ENCODE data around the gene TRAF4.

The TRAF4 gene

GRCh38 chr17:28743243-28744103, at the start of gene TRAF4:
Gene TRAF4, plus strand, starts transcription at chr17:28744011. Its CDS starts 102 bp downstream, at chr17:28744113.
- DNase-seq: peak; percentile 71

GRCh38 chr17:28698253-28698941, 45.4 kb upstream of the TRAF4 start:
- peak; percentile 2 for DNase-seq

GRCh38 chr17:28700278-28700677, 43.5 kb upstream of the TRAF4 start:
- no peak for DNase-seq

GRCh38 chr17:28700830-28701492, 42.9 kb upstream of the TRAF4 start:
- DNase-seq: no peak

- DNase-seq: no peak
Measured at GRCh38 chr17:28702026-28702751, 41.6 kb upstream of the TRAF4 start.

GRCh38 chr17:28702752-28703150, 41.1 kb upstream of the TRAF4 start:
- no peak for DNase-seq

- no peak for DNase-seq
Measured at GRCh38 chr17:28703552-28704218, 40.1 kb upstream of the TRAF4 start.

GRCh38 chr17:28704219-28704858, 39.5 kb upstream of the TRAF4 start:
- DNase-seq: no peak

- DNase-seq: no peak
Measured at GRCh38 chr17:28705074-28705659, 38.6 kb upstream of the TRAF4 start.

GRCh38 chr17:28705728-28706334, 38.0 kb upstream of the TRAF4 start:
- DNase-seq: no peak

GRCh38 chr17:28706471-28707338, 37.1 kb upstream of the TRAF4 start:
- DNase-seq: no peak

GRCh38 chr17:28707339-28707720, 36.5 kb upstream of the TRAF4 start:
- no peak for DNase-seq

- peak; percentile 89 for DNase-seq
Measured at GRCh38 chr17:28710861-28711722, 32.7 kb upstream of the TRAF4 start.

- no peak for DNase-seq
Measured at GRCh38 chr17:28711723-28712031, 32.1 kb upstream of the TRAF4 start, which contains the start of gene PROCA1. Gene PROCA1, minus strand, starts transcription at chr17:28711888. Its CDS starts 228 bp downstream, at chr17:28711660.

GRCh38 chr17:28712032-28712704, 31.6 kb upstream of the TRAF4 start:
- DNase-seq: peak; percentile 81

GRCh38 chr17:28712705-28713415, 31.0 kb upstream of the TRAF4 start:
- no peak for DNase-seq

GRCh38 chr17:28714281-28714680, 29.5 kb upstream of the TRAF4 start:
- DNase-seq: no peak

- no peak for DNase-seq
Measured at GRCh38 chr17:28715217-28715616, 28.6 kb upstream of the TRAF4 start.
